ENCODE data around the gene NCKAP5. TPM values are rescaled to one million over a fixed set of nuclear protein-coding genes. Genes with fewer than 3 reads are reported as not detected.

Gene NCKAP5
- total RNA-seq, 1 donor from 2014 or later, result 27.9 TPM

DNA sequence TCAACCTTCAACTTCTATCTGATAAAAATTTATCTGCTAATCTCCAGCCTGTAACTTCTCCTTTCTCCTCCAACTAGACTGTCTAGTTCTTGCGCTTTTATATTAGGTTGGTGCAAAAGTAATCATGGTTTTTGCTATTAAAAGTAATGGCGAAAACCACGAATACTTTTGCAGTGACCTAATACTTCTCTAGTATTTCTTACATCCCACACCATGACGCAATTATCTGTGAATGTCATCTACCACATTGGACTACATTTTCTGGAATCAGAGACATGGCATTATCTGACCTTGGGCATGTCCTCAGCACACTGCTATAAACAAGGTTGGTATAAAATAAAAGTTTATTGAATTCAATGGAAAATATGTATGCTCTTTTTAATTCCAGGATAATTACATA lies 528.1 kb downstream of the NCKAP5 start:
- DNase-seq (ENCODE audit: low read depth, low spot score), result no peak
- no peaks in the 10 kb centered on the region for H3K27me3 Mint-ChIP-seq (ENCODE audit: low read depth)
- peaks cover 25% of the 10 kb centered on the region for H3K36me3 Mint-ChIP-seq (ENCODE audit: low read depth)
- TF ChIP-seq, protein P1, sequence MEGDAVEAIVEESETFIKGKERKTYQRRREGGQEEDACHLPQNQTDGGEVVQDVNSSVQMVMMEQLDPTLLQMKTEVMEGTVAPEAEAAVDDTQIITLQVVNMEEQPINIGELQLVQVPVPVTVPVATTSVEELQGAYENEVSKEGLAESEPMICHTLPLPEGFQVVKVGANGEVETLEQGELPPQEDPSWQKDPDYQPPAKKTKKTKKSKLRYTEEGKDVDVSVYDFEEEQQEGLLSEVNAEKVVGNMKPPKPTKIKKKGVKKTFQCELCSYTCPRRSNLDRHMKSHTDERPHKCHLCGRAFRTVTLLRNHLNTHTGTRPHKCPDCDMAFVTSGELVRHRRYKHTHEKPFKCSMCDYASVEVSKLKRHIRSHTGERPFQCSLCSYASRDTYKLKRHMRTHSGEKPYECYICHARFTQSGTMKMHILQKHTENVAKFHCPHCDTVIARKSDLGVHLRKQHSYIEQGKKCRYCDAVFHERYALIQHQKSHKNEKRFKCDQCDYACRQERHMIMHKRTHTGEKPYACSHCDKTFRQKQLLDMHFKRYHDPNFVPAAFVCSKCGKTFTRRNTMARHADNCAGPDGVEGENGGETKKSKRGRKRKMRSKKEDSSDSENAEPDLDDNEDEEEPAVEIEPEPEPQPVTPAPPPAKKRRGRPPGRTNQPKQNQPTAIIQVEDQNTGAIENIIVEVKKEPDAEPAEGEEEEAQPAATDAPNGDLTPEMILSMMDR (conservative IDR thresholded peaks at IDR 0.05), result no peak
- H3K9me3 Mint-ChIP-seq, result peaks cover 16% of the 10 kb centered on the region
- no peak overlapping the region for H3K4me3 Mint-ChIP-seq
- H3K4me1 Mint-ChIP-seq, result no peaks in the 10 kb centered on the region
- H3K27ac Mint-ChIP-seq (ENCODE audit: unreplicated experiment), result no peak overlapping the region

DNA sequence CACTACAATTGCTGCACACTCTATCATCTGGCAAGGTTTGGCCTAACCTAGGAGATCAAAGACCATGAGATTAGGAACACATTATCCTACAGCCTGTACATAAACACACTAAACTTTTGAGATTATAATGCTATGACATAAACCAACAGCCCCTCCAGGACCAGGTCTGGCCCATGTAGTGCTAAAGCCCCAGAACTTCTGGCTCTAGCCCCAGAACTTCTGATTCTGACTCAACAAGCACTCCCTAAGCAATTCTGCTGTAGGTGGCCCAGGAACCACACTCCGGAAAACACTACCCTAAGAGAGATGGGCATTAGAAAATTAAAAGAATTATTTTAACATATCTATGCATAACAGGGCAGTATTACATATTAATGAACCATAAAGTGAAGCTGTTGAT lies 528.7 kb downstream of the NCKAP5 start:
- H3K27ac Mint-ChIP-seq (ENCODE audit: unreplicated experiment), result no peak overlapping the region
- H3K4me3 Mint-ChIP-seq, result no peak overlapping the region
- H3K27me3 Mint-ChIP-seq (ENCODE audit: low read depth), result no peaks in the 10 kb centered on the region
- peaks cover 21% of the 10 kb centered on the region for H3K9me3 Mint-ChIP-seq
- TF ChIP-seq, protein P1 (conservative IDR thresholded peaks at IDR 0.05), result no peak
- peaks cover 30% of the 10 kb centered on the region for H3K36me3 Mint-ChIP-seq (ENCODE audit: low read depth)
- no peak for DNase-seq (ENCODE audit: low read depth, low spot score)
- no peaks in the 10 kb centered on the region for H3K4me1 Mint-ChIP-seq

DNA sequence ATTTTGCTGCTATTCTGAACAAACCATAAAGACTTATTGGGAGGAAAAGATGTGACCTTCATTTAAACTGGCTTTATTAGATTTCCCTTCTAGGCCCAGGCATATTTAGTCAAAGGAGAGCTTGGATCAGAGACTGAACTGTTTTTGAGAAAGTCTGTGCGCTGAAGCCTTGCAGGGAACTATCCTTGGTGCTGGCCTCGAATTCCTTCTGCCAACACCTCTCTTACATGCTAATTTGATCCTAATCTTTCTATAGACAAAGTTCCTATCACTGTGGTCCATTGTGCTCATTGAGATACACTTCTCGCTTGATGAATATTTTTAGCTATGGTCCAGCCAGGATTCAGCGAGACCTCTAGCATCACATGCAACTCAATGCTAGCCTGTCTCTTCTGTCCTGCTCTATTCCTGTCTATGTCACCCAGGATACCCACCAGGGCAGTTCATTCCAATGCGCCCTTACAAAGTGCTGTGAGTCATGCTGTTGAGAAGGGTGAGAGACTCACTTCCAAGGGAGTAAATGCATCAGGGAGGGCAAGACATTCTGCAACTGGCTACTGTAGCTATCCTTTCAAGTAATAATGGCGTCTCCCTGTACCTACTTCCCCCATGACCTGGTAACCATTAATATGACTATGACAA lies 541.6 kb downstream of the NCKAP5 start:
- Mint-ChIP-seq H3K27ac (ENCODE audit: unreplicated experiment) (no peak overlapping the region), H3K4me1 (no peaks in the 10 kb centered on the region), H3K9me3 (no peaks in the 10 kb centered on the region), H3K36me3 (ENCODE audit: low read depth) (peaks cover 3% of the 10 kb centered on the region), H3K4me3 (no peak overlapping the region), H3K27me3 (ENCODE audit: low read depth) (no peaks in the 10 kb centered on the region)
- no peak for DNase-seq (ENCODE audit: low read depth, low spot score)
- TF ChIP-seq, protein P1 (conservative IDR thresholded peaks at IDR 0.05), result no peak

DNA sequence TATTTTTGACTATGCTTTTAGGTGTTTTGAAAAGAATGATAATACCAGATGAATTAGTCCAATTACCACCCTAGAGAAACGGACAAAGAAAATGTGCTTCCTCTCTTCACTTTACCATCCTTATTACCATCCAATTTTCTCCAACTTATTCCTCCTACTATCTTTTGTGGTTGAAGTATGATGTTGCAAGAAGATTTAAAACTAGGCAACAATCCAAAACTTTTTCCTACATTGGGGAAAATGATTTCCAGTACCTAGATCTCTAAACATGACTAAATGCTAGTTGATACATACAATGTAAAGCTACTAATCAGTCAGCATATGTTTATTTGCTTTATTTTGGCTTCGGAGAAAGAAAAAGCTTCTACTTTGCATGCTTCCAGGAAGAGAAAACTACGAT lies 543.3 kb downstream of the NCKAP5 start:
- no peak overlapping the region for H3K27ac Mint-ChIP-seq (ENCODE audit: unreplicated experiment)
- peaks cover 3% of the 10 kb centered on the region for H3K36me3 Mint-ChIP-seq (ENCODE audit: low read depth)
- no peak for DNase-seq (ENCODE audit: low read depth, low spot score)
- H3K27me3 Mint-ChIP-seq (ENCODE audit: low read depth), result no peaks in the 10 kb centered on the region
- no peak overlapping the region for H3K4me3 Mint-ChIP-seq
- no peaks in the 10 kb centered on the region for H3K4me1 Mint-ChIP-seq
- TF ChIP-seq, protein P1 (conservative IDR thresholded peaks at IDR 0.05), result no peak
- H3K9me3 Mint-ChIP-seq, result no peaks in the 10 kb centered on the region

DNA sequence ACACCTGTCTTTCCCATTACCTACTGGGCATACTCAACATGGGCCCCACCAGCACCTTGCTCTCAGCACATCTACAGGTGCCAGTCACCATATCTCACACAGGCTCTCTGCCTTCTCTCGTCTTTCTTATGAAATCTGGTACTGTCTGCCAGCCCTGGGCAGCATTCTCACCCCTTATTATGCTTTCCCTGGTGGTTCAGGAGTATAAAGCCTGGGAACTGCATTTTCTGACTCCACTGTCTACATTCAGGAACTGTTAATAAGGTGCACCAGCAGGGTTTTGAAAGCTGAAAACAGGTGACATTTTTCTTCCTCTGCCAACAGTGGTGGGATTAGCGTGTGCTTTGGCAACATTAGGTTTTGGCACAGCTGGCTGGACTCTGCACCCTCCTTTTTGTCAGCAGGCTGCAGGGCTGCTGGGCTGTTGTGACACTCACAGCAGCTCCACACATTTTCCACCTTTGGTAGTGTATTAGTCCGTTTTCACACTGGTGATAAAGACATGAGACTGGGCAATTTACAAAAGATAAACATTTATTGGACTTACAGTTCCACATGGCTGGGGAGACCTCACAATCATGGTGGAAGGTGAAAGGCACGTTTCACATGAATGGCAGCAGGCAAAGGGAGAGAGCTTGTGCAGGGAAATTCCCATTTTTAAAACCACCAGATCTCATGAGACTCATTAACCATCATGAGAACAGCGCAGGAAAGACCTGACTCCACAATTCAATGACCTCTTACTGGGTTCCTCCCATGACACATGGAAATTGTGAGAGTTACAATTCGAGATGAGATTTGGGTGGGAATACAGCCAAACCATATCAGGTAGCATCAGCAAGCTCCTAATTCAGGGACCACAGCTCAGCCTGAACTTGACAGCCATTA lies 555.2 kb downstream of the NCKAP5 start:
- Mint-ChIP-seq H3K27ac (ENCODE audit: unreplicated experiment) (no peak overlapping the region), H3K36me3 (ENCODE audit: low read depth) (no peaks in the 10 kb centered on the region), H3K9me3 (peaks cover 4% of the 10 kb centered on the region), H3K27me3 (ENCODE audit: low read depth) (no peaks in the 10 kb centered on the region), H3K4me3 (no peak overlapping the region), H3K4me1 (peaks cover 5% of the 10 kb centered on the region)
- no peak for DNase-seq (ENCODE audit: low read depth, low spot score)
- TF ChIP-seq, protein P1 (conservative IDR thresholded peaks at IDR 0.05), result no peak

All from neural crest cell (in vitro differentiated cells).